Fibroblast of skin of left biceps (primary cell): ENCODE results near the gene MAML2.
A peak's percentile ranks its signal among the peaks of the same experiment; 100 is the strongest.

Source experiments
- DNase-seq, 2 experiments: peaks; one replicate each; pipeline ENCODE4 v3.0.0-alpha.2; 2013; ENCODE audit warnings: low read depth in 2 of 2

Gene MAML2

GRCh38 chr11:96342961-96343711 lies at the start of gene MAML2:
TSS of gene MAML2 (minus strand) at chr11:96343195. CDS start at chr11:96341895, 1,300 bp downstream.
- DNase-seq = peak; percentile 78 to 80

- DNase-seq = no peak
Measured at GRCh38 chr11:96391698-96392307, 48.8 kb upstream of the MAML2 start.

DNA sequence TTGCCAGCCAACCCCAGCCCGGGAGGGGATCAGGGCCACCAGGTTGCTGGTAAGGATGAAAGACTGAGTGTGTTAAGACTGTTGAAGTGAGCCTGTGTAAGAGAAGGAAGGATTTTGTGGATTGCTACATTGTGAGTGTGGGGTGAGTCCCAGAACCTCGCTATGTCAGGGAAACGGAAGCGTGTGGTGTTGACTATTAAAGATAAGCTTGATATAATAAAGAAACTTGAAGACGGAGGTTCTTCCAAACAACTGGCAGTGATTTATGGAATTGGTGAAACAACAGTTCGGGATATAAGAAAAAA lies 47.4 kb upstream of the MAML2 start:
- no peak for DNase-seq

DNA sequence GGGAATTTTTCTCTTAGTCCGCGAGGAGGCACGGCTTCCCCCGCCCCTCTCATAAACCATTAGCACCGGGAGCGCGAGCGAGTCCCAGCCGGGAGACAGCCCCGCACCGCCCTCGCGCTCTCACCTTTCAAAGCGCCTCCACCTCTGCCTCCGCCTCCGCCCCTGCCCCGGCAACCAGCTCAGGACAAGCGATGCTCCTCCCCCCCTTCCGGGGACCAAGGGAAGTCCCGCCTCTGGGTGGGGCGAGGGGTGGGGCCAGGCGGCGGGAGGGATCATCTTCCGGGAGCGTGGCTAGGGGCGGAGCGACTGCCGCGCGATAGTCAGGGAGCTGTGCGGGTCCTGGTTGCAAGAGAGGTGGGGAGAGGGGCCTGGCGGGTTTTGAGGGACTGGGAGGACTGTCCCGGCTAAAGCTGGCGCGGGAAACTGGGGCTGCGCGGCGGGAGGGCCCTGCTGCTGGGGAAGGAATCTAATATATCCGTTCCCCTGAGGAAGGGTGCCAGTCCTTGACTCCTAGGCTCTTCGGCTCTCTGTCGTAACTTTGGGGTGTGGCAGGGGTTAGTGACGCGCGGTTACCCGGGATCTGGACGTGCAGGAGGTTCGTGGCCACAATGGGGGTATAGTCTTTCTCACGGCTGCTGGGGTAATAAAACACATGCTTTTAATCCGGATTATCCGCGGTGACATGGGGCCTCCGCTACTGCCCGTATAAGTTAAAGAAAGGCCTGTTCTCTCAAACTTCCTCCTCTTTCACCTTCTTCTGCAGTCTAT lies 46.9 kb upstream of the MAML2 start, which contains the start of the genes CCDC82 and JRKL:
Gene CCDC82, minus strand, starts transcription at position 193 of the 768 bp plus-strand sequence. CDS start 5,165 bp downstream, outside the sequence.
Gene JRKL, plus strand, starts transcription at position 294 of the 768 bp plus-strand sequence. CDS start 637 bp downstream, outside the sequence.
- peak; percentile 86 to 90 for DNase-seq

DNA sequence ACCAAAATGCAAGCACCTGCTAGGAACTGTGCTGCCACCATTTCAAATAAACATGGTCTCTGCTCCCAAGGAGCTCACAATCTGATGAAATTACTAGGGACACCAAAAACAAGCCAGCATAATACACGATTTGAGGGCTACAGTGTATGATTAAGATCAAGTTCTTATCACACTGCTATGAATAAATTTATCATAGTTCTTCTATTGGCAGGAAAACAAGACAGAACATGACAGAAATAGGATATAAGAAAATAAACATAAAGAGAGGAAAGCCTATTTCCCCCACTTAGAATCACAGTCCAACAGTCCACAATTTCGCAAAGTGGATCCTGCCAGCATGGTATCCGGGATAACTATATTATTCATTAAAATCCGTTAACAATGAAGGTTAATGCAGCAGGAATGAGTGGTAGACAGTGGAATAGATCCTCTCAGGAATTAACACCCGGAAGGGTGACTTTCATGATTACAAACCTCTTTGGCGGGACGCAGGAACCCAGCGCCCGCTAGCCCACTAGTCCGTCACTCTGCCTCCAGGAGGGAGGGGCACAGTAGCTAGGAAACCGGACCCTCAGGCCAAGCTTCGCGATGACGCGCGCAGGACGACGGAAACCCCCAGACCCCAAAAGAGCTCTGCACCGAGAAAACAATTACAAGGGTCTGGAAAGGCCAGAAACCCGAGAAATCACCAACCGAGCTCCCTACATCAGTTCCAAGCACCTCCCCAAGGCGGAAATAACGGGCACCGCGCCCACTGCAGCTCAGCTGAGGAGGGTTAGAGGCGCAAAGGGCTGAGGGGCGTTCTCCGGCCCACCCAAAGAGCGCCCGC lies 46.1 kb upstream of the MAML2 start:
- DNase-seq = no peak

GRCh38 chr11:96385187-96385586 lies 42.2 kb upstream of the MAML2 start:
- DNase-seq = no peak

DNA sequence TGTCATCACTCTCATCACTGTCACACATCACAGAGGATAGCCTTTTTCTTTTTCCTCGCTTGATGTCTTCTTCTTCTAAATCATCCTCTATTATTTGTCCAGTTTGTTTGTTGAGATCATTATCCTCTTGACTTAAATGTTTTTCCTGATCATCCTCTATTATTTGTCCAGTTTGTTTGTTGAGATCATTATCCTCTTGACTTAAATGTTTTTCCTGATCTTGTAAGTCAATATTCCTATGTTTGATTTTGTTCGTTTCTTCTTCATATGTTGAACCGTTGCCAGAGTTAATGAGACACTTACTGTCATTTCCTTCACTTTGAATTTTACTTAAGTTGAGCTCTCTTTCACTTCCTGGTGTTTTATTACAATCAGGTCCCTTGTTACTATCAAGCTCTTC lies 41.2 kb upstream of the MAML2 start:
- no peak for DNase-seq

DNA sequence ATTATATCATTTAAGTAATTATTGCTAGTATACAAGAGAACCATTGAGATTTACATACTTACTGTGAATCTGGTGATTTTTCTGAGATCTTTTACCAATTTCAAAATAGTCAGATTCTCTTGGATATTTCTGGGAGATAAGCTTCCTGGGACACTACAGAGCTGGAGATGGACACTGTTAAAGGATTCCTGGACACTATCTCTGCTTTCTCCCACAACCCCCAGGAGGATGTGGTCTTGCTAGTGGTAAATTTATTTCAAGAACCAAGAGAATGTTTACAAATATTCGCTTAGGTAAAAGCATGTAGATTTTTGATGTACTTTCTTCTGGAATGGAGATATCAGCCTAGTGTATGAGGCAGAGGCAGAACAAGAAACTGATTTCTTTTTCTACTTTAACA lies 33.8 kb upstream of the MAML2 start:
- no peak for DNase-seq

- no peak for DNase-seq
Measured at GRCh38 chr11:96373826-96374225, 30.8 kb upstream of the MAML2 start.

DNA sequence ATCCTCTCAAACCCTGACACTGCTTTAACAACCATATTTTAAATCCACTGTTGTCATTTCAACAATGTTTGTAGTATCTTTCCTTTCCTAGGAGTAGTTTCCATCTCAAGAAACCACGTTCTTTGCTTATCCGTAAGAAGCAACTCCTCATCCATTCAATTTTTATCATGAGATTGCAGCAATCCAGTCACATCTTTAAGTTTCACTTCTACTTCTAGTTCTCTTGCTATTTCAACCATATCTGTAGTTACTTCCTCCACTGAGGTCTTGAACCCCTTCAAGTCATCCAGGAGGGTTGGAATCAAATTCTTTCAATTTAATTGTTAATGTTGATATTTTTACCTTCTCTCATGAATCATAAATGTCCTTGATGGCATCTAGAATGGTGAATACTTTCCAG lies 24.3 kb upstream of the MAML2 start:
- no peak for DNase-seq

DNA sequence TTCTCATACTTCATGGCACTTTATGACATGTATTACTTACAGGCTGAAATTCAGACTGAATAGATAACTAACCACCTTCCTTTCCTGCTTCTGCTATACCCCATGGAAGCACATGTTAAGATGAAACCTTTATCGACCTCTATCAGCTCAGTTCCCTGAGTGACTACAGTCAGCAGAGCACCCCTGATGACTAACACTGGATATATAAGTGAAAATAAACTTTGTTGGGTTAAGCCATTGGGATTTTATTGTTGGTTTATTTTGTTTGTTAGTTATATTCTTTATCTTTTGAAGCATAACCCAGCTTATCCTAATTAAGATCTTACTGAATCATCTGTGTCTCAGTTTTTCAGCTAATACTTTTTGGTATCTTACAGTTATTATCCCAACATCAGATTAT lies 23.0 kb upstream of the MAML2 start:
- DNase-seq = no peak

DNA sequence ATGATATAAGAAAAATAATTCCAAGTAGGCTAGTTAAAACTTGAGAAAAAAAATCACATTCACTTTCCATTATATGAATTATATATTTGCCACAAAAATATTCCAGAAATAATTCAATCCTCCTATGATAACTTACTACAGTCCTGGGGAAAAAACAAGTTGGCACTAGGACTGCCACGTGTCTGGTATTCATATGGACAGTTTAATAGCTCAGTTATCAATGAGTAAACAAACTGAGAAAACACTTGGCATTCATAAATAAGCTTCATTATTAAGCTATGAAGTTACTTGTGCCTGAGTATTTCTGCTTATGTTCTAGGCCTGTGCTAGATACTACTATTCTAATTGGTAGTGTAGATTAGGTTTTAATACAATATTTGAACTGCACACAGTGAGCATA lies 22.5 kb upstream of the MAML2 start:
- DNase-seq = no peak

- DNase-seq = no peak
Measured at GRCh38 chr11:96361778-96362177, 18.8 kb upstream of the MAML2 start.

DNA sequence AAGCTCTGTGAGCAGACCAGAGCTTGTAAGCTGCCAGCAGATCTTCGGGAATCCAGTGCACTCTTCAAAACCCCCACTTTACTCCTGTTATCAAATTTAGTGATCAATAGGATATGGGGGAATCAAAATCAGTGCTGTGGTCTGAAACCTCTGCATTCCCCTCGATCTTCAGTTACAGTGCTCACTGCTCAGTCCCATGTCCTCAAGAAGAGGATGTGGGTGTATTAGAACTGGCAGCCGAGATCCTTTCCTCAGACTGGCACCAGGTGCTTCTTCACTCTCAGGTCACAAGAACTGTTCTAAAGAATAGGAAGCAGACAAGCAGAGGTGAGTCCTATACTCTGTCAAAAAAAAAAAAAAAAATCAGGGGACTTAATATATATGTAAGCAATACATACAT lies 15.3 kb upstream of the MAML2 start:
- DNase-seq = no peak

- no peak for DNase-seq
Measured at GRCh38 chr11:96357794-96358193, 14.8 kb upstream of the MAML2 start.

- no peak for DNase-seq
Measured at GRCh38 chr11:96356848-96357247, 13.9 kb upstream of the MAML2 start.

- no peak for DNase-seq
Measured at GRCh38 chr11:96342014-96342960, 708 bp downstream of the MAML2 start.

DNA sequence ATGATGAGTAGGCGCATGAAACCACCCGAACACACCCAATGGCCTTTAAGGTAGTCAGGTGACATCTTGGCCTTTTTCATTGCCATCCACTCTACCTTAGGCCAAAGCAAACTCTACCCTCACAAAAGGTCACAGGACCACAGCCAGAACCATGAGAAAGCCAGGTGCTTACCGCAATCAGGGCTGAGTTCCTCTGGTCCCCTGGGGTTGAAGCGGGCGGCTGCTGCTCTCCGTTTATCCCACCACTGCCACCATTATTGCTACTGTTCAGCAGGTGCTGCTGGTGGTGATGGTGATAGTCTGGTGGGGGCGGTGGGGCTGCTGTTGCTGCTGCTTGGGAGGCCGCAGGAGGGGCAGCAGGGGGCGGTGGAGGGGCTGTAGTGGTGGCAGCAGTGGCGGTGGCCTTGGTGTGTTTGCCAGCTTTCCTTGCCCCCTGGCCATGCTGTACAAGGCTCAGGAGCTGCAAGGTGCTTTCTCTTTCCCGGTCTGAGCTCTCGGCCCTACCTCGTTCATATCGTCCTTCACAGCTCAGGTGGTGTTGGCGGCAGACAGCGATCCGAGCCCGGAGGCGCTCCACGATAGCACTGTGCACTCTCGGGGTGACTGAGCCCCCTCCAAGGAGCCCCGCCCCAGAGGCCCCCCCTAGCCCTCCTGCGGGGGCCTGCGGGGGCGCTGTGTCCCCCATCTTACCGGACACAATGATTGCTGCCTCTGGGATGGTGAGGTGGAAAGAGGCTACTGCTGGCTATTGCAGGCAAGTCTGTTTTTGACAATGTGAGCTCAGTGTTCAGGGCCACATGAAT lies 1.6 kb downstream of the MAML2 start:
- DNase-seq = no peak

GRCh38 chr11:96340555-96340885 lies 2.5 kb downstream of the MAML2 start:
- no peak for DNase-seq
